Mesothelial cell of epicardium (in vitro differentiated cells): ENCODE measurements around the gene LRRFIP1. TPM values are rescaled to one million over a fixed set of nuclear protein-coding genes. Genes with fewer than 3 reads are reported as not detected.

Experiments used
- DNase-seq, 2 experiments: peaks; one replicate each; pipeline ENCODE4 v3.0.0; 2021; ENCODE audit warnings: low spot score in 2 of 2; ENCODE audit not compliant: unreplicated experiment in 2 of 2
- H3K27ac Mint-ChIP-seq: 2 replicates; pipeline ENCODE4 v1.8.0; 2021; ENCODE audit warnings: mixed read lengths
- H3K27me3 Mint-ChIP-seq: 2 replicates; pipeline ENCODE4 v1.8.0; 2021; ENCODE audit warnings: low read depth, mixed read lengths
- H3K36me3 Mint-ChIP-seq: 2 replicates; pipeline ENCODE4 v1.8.0; 2021; ENCODE audit warnings: mixed read lengths
- H3K4me1 Mint-ChIP-seq: 2 replicates; pipeline ENCODE4 v1.8.0; 2021; ENCODE audit warnings: mixed read lengths
- H3K4me3 Mint-ChIP-seq: 2 replicates; pipeline ENCODE4 v1.8.0; 2021; ENCODE audit warnings: mild to moderate bottlenecking, moderate library complexity, mixed read lengths
- H3K9me3 Mint-ChIP-seq: 2 replicates; pipeline ENCODE4 v1.8.0; 2021; ENCODE audit warnings: mixed read lengths
- CTCF ChIP-seq: fragments of 200-600 bp; sonication (generic); IDR thresholded peaks from one replicate; pipeline ENCODE4 v1.5.0; 2021; ENCODE audit warnings: antibody characterized with exemption; ENCODE audit not compliant: unreplicated experiment
- total RNA-seq: library from RNA; stranded (reverse); gene quantifications from 3 replicates; pipeline ENCODE4 v1.2.1, GENCODE V29; 2021

Gene LRRFIP1
- total RNA-seq, 1 donor from 2014 or later = 47.5 TPM

DNA sequence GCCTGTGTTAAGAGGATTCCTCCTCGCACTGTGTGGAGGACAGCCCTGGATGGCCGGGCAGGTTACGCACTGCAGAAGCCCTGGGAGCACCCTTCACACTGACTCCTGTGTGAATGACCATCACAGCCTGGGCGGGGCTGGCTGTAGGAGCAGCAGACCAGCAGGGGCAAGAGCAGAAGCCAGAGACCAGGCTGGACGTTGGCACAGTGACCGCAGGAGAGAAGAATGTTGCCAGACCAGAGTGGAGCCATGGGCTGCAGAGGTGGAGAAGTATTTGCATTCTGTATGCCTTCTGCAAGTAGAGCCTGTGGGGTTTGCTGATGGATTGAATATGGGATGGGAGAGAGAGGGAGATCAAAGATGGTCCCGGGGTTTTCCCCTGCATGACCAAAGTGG is 23.1 kb downstream of the LRRFIP1 start:
- DNase-seq = no peak
- peaks cover 47% of the 10 kb centered on the region for H3K36me3 Mint-ChIP-seq
- no peak overlapping the region for H3K27ac Mint-ChIP-seq
- no peak overlapping the region for H3K4me3 Mint-ChIP-seq
- no peaks in the 10 kb centered on the region for H3K27me3 Mint-ChIP-seq
- peaks cover 32% of the 10 kb centered on the region for H3K9me3 Mint-ChIP-seq
- no peak for TF ChIP-seq CTCF
- H3K4me1 Mint-ChIP-seq = no peaks in the 10 kb centered on the region

DNA sequence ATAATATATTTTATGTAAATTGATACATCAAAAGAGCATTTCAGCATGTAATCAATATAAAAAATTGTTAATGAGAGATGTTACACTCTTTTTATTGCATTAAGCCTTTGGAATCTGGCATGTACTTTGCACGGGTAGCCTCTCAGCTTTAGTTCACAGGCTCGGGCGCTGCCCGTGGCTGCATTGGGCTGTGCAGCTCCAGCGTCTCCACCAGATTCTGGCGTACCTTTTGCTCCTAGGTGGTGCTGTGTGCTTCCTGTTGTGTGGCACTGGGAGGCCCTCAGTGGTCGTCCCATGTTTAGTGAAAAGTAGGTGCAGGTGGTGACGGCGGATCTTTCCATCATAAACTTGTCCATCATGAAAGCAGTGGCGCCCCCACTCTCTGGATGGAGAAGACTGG is 24.4 kb downstream of the LRRFIP1 start:
- Mint-ChIP-seq H3K4me3 (no peak overlapping the region), H3K27me3 (no peaks in the 10 kb centered on the region), H3K9me3 (peaks cover 42% of the 10 kb centered on the region)

DNA sequence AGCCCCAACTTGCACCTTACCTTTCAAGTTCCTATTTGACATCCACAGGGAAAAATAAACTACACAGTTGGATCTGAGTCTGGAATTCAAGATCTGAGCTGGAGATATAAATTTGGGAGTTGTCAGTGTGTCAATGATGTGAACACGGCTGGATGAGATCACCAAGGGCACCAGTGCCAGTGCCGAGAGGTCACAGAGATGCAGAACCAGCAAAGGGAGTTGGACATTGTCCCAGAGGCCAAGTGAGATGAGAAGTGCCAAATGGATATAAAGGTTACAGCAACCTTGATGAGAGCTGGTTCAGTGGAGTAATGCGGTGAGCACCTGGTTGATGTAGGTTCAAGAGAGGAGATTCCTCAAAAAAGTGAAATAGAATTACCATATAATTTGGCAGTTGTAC is 24.8 kb downstream of the LRRFIP1 start:
- H3K4me1 Mint-ChIP-seq = no peaks in the 10 kb centered on the region
- H3K4me3 Mint-ChIP-seq = no peak overlapping the region
- H3K27ac Mint-ChIP-seq = no peak overlapping the region
- H3K27me3 Mint-ChIP-seq = no peaks in the 10 kb centered on the region
- DNase-seq = no peak
- H3K36me3 Mint-ChIP-seq = peaks cover 47% of the 10 kb centered on the region
- TF ChIP-seq CTCF = no peak
- peaks cover 46% of the 10 kb centered on the region for H3K9me3 Mint-ChIP-seq

More for the DNA sequence above, 24.4 kb downstream of the LRRFIP1 start:
- Mint-ChIP-seq H3K27ac (no peak overlapping the region), H3K4me1 (no peaks in the 10 kb centered on the region), H3K36me3 (peaks cover 47% of the 10 kb centered on the region)
- DNase-seq = no peak
- no peak for TF ChIP-seq CTCF

GRCh38 chr2:237652854-237653253 is 25.5 kb downstream of the LRRFIP1 start:
- no peaks in the 10 kb centered on the region for H3K27me3 Mint-ChIP-seq
- H3K27ac Mint-ChIP-seq = no peak overlapping the region
- H3K36me3 Mint-ChIP-seq = peaks cover 49% of the 10 kb centered on the region

DNA sequence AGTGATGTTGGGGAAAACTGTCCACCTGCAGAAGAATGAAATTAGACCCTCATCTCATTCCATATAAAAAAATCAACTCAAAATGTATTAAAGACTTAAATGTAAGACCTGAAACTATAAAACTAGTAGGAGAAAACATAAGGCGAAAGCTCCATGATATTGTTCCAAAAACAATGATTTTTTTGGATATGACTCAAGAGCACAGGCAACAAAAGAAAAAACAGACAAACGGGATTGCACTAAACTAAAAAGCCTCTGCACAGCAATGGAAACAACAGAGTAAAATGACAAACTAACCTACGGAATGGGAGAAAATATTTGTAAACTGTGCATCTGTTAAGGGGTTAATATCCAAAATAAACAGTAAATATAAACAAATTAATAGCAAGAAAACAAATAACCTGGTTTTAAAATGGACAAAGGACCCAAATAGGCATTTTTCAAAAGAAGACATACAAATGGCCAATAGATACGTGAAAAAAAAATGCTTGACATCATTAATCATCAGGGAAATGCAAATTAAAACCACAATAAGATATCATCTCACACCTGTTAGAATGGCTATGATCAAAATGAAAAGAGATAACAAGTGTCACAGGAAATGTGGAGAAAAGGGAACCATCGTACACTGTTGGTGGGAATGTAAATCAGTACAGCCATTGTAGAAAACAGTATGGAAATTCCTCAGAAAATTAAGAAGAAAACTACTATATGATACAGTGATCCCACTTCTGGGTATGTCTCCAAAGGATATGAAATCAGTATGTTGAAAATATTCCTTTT is 26.6 kb downstream of the LRRFIP1 start:
- no peak for DNase-seq
- no peaks in the 10 kb centered on the region for H3K4me1 Mint-ChIP-seq
- H3K9me3 Mint-ChIP-seq = peaks cover 58% of the 10 kb centered on the region
- no peak overlapping the region for H3K4me3 Mint-ChIP-seq
- peaks cover 49% of the 10 kb centered on the region for H3K36me3 Mint-ChIP-seq
- H3K27me3 Mint-ChIP-seq = no peaks in the 10 kb centered on the region
- no peak overlapping the region for H3K27ac Mint-ChIP-seq
- TF ChIP-seq CTCF = no peak

More at GRCh38 chr2:237652854-237653253, 25.5 kb downstream of the LRRFIP1 start:
- Mint-ChIP-seq H3K9me3 (peaks cover 52% of the 10 kb centered on the region), H3K4me3 (no peak overlapping the region), H3K4me1 (no peaks in the 10 kb centered on the region)
- no peak for DNase-seq
- TF ChIP-seq CTCF = no peak
